ENCODE results near the gene PKD1L1. TPM values are rescaled to one million over a fixed set of nuclear protein-coding genes. Genes with fewer than 3 reads are reported as not detected.

The PKD1L1 gene
- total RNA-seq, 1 experiment from 2014 or later, result 0.17 TPM

- Histone ChIP-seq H3K18ac (ENCODE audit: insufficient read length, low read depth, low read length) (no peak overlapping the region), H3K4me2 (ENCODE audit: insufficient read depth, insufficient read length, low read length) (no peak overlapping the region), H3K9me3 (ENCODE audit: control insufficient read depth, low read depth, low read length) (no peaks in the 10 kb centered on the region), H2BK120ac (ENCODE audit: low read depth, low read length, poor library complexity, severe bottlenecking) (no peak overlapping the region), H3K9ac (ENCODE audit: extremely low read depth, insufficient read length, low read length) (no peak overlapping the region), H3T11ph (ENCODE audit: low read length) (no peak overlapping the region), H2BK15ac (ENCODE audit: low read depth, low read length) (no peak overlapping the region), H4K20me1 (ENCODE audit: control insufficient read depth, insufficient read depth, insufficient read length) (no peaks in the 10 kb centered on the region), H3K79me1 (ENCODE audit: insufficient read depth, low read depth, low read length, poor library complexity, severe bottlenecking) (no peaks in the 10 kb centered on the region), H3K79me2 (ENCODE audit: insufficient read depth, low read length) (no peaks in the 10 kb centered on the region), H2BK12ac (ENCODE audit: insufficient read length, low read depth, low read length) (no peak overlapping the region), H2AFZ (ENCODE audit: low read length) (no peak overlapping the region), H4K8ac (replicated peaks; ENCODE audit: insufficient read length, low read depth, low read length) (no peak overlapping the region), H2AK5ac (ENCODE audit: insufficient read length, low read length) (no peak overlapping the region), H3K27ac (ENCODE audit: insufficient read length, low read depth, low read length) (no peak overlapping the region), H3K27me3 (ENCODE audit: insufficient read depth, low read length) (no peaks in the 10 kb centered on the region), H3K4ac (ENCODE audit: low read depth, low read length) (no peak overlapping the region), H3K23me2 (ENCODE audit: insufficient read length, low read depth, low read length, poor library complexity, severe bottlenecking) (no peaks in the 10 kb centered on the region), H3K56ac (ENCODE audit: insufficient read length, low read depth, low read length) (no peak overlapping the region), H4K5ac (ENCODE audit: insufficient read length, low read depth, low read length) (no peak overlapping the region), H2BK5ac (ENCODE audit: insufficient read length, low read length) (no peak overlapping the region), H3K23ac (ENCODE audit: insufficient read length, low read depth, low read length) (no peak overlapping the region), H3K14ac (ENCODE audit: insufficient read depth, low read length) (no peak overlapping the region), H4K91ac (ENCODE audit: insufficient read length, low read depth, low read length) (no peak overlapping the region), H3K4me1 (ENCODE audit: insufficient read depth, low read length) (no peaks in the 10 kb centered on the region), H2BK20ac (ENCODE audit: low read depth, low read length, poor library complexity, severe bottlenecking) (no peak overlapping the region)
- Mint-ChIP-seq H3K4me3 (no peak overlapping the region), H3K27ac (no peak overlapping the region), H3K27me3 (ENCODE audit: low read depth) (no peaks in the 10 kb centered on the region), H3K9me3 (no peaks in the 10 kb centered on the region), H3K36me3 (ENCODE audit: insufficient read depth in 1 of 3, low read depth in 3 of 3) (no peaks in the 10 kb centered on the region), H3K4me1 (peaks cover 22 to 30% of the 10 kb centered on the region in 2 experiments)
- no peak for DNase-seq
- TF ChIP-seq CTCF (conservative IDR thresholded peaks at IDR 0.05), result no peak
- WGBS (ENCODE audit: extremely low coverage, insufficient read length, low lambda C conversion rate), result no CpG with 5 or more reads among the region's 6 CpGs
Observed at GRCh38 chr7:47934831-47935230, 13.4 kb downstream of the PKD1L1 start.
